ACHN (cell line): Measurements from ENCODE around the gene PSG11.
"Not testable (repeated sequence)": the region's sequence is repeated elsewhere in the genome, so short reads cannot be mapped to it uniquely, and the experiment has no call there.

Experiments
- DNase-seq: peaks from one replicate; pipeline ENCODE4 v3.0.0-alpha.2; 2015
- in situ Hi-C: cut with HindIII; loops from 2 replicates; pipeline ENCODE4 v1.10.0; 2017; ENCODE audit warnings: low sequenced_read_pairs, low pct_ligation_motif_present, low pct_unique_long_range_greater_than_20kb

PSG11 gene

GRCh38 chr19:43026369-43026768, at the start of gene PSG11:
Gene PSG11, minus strand, starts transcription at chr19:43026469. Its CDS starts 97 bp downstream, at chr19:43026372.
- DNase-seq, in situ Hi-C loops: not testable (repeated sequence)

- DNase-seq, in situ Hi-C loops: not testable (repeated sequence)
These were observed 36.1 kb upstream of the PSG11 start for GRCh38 chr19:43062418-43062817.

GRCh38 chr19:43061326-43061725, 35.1 kb upstream of the PSG11 start:
- in situ Hi-C loops = not testable (repeated sequence)

GRCh38 chr19:43060254-43060653, 34.0 kb upstream of the PSG11 start:
- in situ Hi-C loops = not testable (repeated sequence)

More at GRCh38 chr19:43061326-43061725, 35.1 kb upstream of the PSG11 start:
- DNase-seq = not testable (repeated sequence)

GRCh38 chr19:43059482-43059881, 33.2 kb upstream of the PSG11 start:
- DNase-seq, in situ Hi-C loops: not testable (repeated sequence)

More at GRCh38 chr19:43060254-43060653, 34.0 kb upstream of the PSG11 start:
- DNase-seq = not testable (repeated sequence)

- DNase-seq, in situ Hi-C loops: not testable (repeated sequence)
These were observed 32.2 kb upstream of the PSG11 start for GRCh38 chr19:43058440-43058839.

- in situ Hi-C loops = not testable (repeated sequence)
These were observed 21.7 kb upstream of the PSG11 start for GRCh38 chr19:43047966-43048365.

GRCh38 chr19:43046578-43046977, 20.3 kb upstream of the PSG11 start:
- in situ Hi-C loops = not testable (repeated sequence)

More at GRCh38 chr19:43047966-43048365, 21.7 kb upstream of the PSG11 start:
- not testable (repeated sequence) for DNase-seq

GRCh38 chr19:43043492-43044180, 17.4 kb upstream of the PSG11 start:
- in situ Hi-C loops, DNase-seq: not testable (repeated sequence)

More at GRCh38 chr19:43046578-43046977, 20.3 kb upstream of the PSG11 start:
- not testable (repeated sequence) for DNase-seq

GRCh38 chr19:43031645-43032044, 5.4 kb upstream of the PSG11 start:
- in situ Hi-C loops = not testable (repeated sequence)

GRCh38 chr19:43028866-43029265, 2.6 kb upstream of the PSG11 start:
- DNase-seq = no peak
- in situ Hi-C loops = no loop called here

More at GRCh38 chr19:43031645-43032044, 5.4 kb upstream of the PSG11 start:
- peak; percentile 14 for DNase-seq

- DNase-seq, in situ Hi-C loops: not testable (repeated sequence)
These were observed 1.7 kb upstream of the PSG11 start for GRCh38 chr19:43027985-43028384.

- DNase-seq, in situ Hi-C loops: not testable (repeated sequence)
These were observed 792 bp upstream of the PSG11 start for GRCh38 chr19:43027061-43027460.

GRCh38 chr19:43022098-43022497, 4.2 kb downstream of the PSG11 start:
- peak; percentile 52 for DNase-seq
- in situ Hi-C loops = not testable (repeated sequence)

GRCh38 chr19:43021629-43022028, 4.6 kb downstream of the PSG11 start:
- DNase-seq = peak; percentile 24
- in situ Hi-C loops = not testable (repeated sequence)

GRCh38 chr19:43019588-43019987, 6.7 kb downstream of the PSG11 start:
- DNase-seq, in situ Hi-C loops: not testable (repeated sequence)

GRCh38 chr19:43005841-43006240, 20.4 kb downstream of the PSG11 start:
- DNase-seq = not testable (repeated sequence)

GRCh38 chr19:43004846-43005245, 21.4 kb downstream of the PSG11 start:
- in situ Hi-C loops, DNase-seq: not testable (repeated sequence)

More at GRCh38 chr19:43005841-43006240, 20.4 kb downstream of the PSG11 start:
- in situ Hi-C loops = not testable (repeated sequence)

GRCh38 chr19:43003634-43004033, 22.6 kb downstream of the PSG11 start:
- DNase-seq, in situ Hi-C loops: not testable (repeated sequence)

GRCh38 chr19:43002948-43003347, 23.3 kb downstream of the PSG11 start:
- in situ Hi-C loops = not testable (repeated sequence)

More at GRCh38 chr19:43002948-43003347, 23.3 kb downstream of the PSG11 start:
- DNase-seq = not testable (repeated sequence)
